ENCODE results near the gene FAM227A. TPM values are rescaled to one million over a fixed set of nuclear protein-coding genes. Genes with fewer than 3 reads are reported as not detected.

The FAM227A gene
- total and polyA plus RNA-seq, 2 of the 13 experiments (the other 11 are each of a cell fraction or from before 2014, with no cell fraction given) = 1.0 to 1.5 TPM

GRCh38 chr22:38705235-38706100, 49.3 kb upstream of the FAM227A start, which contains the start of gene GTPBP1 (continued):
- 0 out of 2 replicates have a peak, but pooled peaks have one; percentile 10 for TF ChIP-seq PPARG (CRISPR knock-in tag; conservative IDR thresholded peaks at IDR 0.05)
- TF ChIP-seq PITX1 (CRISPR knock-in tag; IDR thresholded peaks at IDR 0.05) = 0 out of 2 replicates have a peak, but pooled peaks have one; percentile 62
- no peak for TF ChIP-seq SKIL (CRISPR knock-in tag; IDR thresholded peaks at IDR 0.05; ENCODE audit: borderline replicate concordance)
- TF ChIP-seq UBTF (CRISPR knock-in tag; IDR thresholded peaks at IDR 0.05) = no peak
- TF ChIP-seq HOXA3 (CRISPR knock-in tag; IDR thresholded peaks at IDR 0.05) = peak; percentile 1; the same call in 1 of the 2 replicates
- TF ChIP-seq ZNF784 (CRISPR knock-in tag; IDR thresholded peaks at IDR 0.05; ENCODE audit: borderline replicate concordance) = no peak
- TF ChIP-seq FOXM1 (CRISPR knock-in tag; IDR thresholded peaks at IDR 0.05) = no peak
- peak; percentile 18; the same call in 1 of the 2 replicates for TF ChIP-seq NCOA2 (CRISPR knock-in tag; IDR thresholded peaks at IDR 0.05)
- no peak for TF ChIP-seq ZNF512 (CRISPR knock-in tag; IDR thresholded peaks at IDR 0.05)
- no peak for TF ChIP-seq ZNF850 (CRISPR knock-in tag; conservative IDR thresholded peaks at IDR 0.05)
- no peak for TF ChIP-seq ZNF766 (CRISPR knock-in tag; IDR thresholded peaks at IDR 0.05; ENCODE audit: borderline replicate concordance)
- peak; percentile 42 for TF ChIP-seq TBL1XR1 (IDR thresholded peaks at IDR 0.05; ENCODE audit: borderline replicate concordance, low read length, partially characterized antibody)
- no peak for TF ChIP-seq ZNF446 (CRISPR knock-in tag; IDR thresholded peaks at IDR 0.05)
- TF ChIP-seq ZKSCAN1 (IDR thresholded peaks at IDR 0.05; ENCODE audit: low read length) = no peak
- TF ChIP-seq ZNF460 (CRISPR knock-in tag; IDR thresholded peaks at IDR 0.05; ENCODE audit: borderline replicate concordance) = no peak
- peak; percentile 66 for TF ChIP-seq FOXA3 (CRISPR knock-in tag; IDR thresholded peaks at IDR 0.05)
- no peak for TF ChIP-seq ZNF512B (CRISPR knock-in tag; IDR thresholded peaks at IDR 0.05; ENCODE audit: borderline replicate concordance)

All from HepG2 (cell line).